ENCODE data around the gene CD27.
A peak's percentile ranks its signal among the peaks of the same experiment; 100 is the strongest.

The CD27 gene

DNA sequence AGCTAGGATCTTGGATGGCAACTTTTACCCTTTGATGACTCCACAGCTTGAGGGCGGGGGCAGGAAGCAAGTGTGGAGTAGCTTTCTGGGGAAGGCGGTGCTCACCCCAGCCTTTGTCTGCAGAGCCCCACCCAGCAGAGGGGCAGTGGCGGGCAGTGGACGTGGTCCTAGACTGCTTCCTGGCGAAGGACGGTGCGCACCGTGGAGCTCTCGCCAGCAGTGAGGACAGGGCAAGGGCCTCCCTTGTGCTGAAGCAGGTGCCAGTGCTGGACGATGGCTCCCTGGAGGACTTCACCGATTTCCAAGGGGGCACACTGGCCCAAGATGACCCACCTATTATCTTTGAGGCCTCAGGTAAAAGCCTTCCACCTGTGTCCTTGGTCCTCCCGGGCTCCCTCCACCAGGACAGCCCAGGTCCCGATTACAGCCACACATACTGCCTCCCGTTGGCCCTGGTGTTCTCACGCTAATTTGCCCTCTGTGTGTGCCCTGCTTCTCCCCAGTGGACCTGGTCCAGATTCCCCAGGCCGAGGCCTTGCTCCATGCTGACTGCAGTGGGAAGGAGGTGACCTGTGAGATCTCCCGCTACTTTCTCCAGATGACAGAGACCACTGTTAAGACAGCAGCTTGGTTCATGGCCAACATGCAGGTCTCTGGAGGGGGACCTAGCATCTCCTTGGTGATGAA is 8.3 kb downstream of the CD27 start:
- DNase-seq (ENCODE audit: low read depth), result no peak
- H3K4me3 ChIP-seq (ENCODE audit: low read length), result peak overlapping the region; percentile 80
- TF ChIP-seq, protein P1, sequence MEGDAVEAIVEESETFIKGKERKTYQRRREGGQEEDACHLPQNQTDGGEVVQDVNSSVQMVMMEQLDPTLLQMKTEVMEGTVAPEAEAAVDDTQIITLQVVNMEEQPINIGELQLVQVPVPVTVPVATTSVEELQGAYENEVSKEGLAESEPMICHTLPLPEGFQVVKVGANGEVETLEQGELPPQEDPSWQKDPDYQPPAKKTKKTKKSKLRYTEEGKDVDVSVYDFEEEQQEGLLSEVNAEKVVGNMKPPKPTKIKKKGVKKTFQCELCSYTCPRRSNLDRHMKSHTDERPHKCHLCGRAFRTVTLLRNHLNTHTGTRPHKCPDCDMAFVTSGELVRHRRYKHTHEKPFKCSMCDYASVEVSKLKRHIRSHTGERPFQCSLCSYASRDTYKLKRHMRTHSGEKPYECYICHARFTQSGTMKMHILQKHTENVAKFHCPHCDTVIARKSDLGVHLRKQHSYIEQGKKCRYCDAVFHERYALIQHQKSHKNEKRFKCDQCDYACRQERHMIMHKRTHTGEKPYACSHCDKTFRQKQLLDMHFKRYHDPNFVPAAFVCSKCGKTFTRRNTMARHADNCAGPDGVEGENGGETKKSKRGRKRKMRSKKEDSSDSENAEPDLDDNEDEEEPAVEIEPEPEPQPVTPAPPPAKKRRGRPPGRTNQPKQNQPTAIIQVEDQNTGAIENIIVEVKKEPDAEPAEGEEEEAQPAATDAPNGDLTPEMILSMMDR (conservative IDR thresholded peaks at IDR 0.05; ENCODE audit: low read length), result no peak

DNA sequence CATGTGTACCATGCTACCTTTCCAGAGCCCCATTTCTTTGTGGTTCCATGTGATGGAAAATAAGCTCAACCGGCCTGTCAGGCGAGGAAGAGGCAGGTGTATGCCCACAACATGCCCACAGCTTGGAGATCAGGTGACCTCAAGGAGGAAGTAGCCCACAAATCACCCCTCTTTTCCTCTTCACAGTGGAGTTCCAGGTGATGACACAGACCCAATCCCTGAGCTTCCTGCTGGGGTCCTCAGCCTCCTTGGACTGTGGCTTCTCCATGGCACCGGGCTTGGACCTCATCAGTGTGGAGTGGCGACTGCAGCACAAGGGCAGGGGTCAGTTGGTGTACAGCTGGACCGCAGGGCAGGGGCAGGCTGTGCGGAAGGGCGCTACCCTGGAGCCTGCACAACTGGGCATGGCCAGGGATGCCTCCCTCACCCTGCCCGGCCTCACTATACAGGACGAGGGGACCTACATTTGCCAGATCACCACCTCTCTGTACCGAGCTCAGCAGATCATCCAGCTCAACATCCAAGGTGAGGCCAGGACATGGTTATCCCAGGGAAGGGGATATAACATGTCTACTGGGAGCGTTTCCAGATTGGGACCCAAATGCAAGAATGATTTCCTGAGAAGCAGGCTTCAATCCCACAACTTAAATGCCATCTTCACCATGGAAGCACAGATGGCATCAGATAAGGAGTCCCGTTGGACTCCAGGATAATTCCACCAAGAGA is 12.6 kb downstream of the CD27 start:
- no peak for DNase-seq (ENCODE audit: low read depth)
- no peak overlapping the region for H3K4me3 ChIP-seq (ENCODE audit: low read length)
- TF ChIP-seq, protein P1 (conservative IDR thresholded peaks at IDR 0.05; ENCODE audit: low read length), result no peak

DNA sequence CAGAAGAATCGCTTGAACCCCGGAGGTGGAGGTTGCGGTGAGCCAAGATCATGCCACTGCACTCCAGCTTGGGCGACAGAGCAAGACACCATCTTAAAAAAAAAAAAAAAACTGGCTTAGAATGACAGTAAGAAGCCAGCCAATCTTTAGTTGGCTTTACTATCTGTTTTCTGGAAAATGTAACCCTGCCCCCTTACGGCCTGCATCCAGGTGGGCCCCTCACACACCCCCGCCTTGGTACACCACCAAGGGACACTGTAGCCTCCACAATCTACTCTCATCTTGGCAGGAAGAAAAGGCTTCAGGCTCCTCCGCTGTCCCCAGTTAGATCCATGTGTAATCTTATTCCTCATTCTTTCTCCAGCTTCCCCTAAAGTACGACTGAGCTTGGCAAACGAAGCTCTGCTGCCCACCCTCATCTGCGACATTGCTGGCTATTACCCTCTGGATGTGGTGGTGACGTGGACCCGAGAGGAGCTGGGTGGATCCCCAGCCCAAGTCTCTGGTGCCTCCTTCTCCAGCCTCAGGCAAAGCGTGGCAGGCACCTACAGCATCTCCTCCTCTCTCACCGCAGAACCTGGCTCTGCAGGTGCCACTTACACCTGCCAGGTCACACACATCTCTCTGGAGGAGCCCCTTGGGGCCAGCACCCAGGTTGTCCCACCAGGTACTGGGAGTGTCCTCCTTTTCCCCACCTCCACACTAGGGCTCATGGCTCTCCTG is 13.7 kb downstream of the CD27 start:
- DNase-seq (ENCODE audit: low read depth), result no peak
- H3K4me3 ChIP-seq (ENCODE audit: low read length), result no peak overlapping the region
- TF ChIP-seq, protein P1 (conservative IDR thresholded peaks at IDR 0.05; ENCODE audit: low read length), result no peak

DNA sequence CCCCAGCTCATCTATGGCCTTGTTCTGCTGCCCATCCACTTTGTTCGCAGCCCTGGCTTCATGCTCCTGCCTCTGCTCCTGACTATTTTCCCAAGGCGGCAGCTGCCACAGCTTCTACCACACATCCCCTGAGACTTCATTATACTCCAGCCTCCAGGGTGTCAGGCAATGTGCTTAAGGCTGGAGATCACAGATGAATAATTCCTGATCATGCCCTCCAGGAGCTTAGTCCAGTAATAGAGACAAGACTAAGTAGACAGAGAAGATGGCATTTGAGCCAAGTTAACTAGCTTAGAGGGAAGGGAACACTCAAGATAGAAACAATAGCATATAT is 14.2 kb downstream of the CD27 start:
- TF ChIP-seq, protein P1 (conservative IDR thresholded peaks at IDR 0.05; ENCODE audit: low read length), result no peak
- DNase-seq (ENCODE audit: low read depth), result no peak
- H3K4me3 ChIP-seq (ENCODE audit: low read length), result no peak overlapping the region

DNA sequence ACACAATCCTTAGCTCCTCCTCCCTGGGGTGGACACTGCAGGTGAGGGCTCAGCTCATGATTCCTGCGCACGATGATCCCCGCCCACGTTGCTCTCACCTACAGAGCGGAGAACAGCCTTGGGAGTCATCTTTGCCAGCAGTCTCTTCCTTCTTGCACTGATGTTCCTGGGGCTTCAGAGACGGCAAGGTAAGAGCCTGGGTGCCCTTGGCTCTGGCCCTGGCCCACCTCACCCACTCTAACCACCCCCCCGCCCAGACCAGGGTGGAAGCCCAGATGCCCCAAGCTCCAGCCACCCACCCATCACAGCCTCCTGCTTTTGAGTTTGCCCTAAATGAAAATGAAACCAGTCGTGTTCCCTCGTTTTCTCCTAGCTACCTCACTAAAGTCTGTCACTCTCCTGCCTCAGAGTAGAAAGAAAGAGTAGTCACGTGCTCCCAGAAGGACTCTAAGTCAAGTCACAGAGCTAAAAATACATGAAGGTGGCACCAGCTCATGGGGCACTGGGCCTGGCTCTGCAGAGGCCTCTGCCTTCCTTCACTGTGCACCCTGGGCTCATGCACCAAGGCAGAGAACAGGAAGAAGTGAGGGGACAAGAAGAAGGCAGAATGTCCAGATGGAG is 16.1 kb downstream of the CD27 start:
- no peak overlapping the region for H3K4me3 ChIP-seq (ENCODE audit: low read length)
- DNase-seq (ENCODE audit: low read depth), result no peak
- TF ChIP-seq, protein P1 (conservative IDR thresholded peaks at IDR 0.05; ENCODE audit: low read length), result no peak

DNA sequence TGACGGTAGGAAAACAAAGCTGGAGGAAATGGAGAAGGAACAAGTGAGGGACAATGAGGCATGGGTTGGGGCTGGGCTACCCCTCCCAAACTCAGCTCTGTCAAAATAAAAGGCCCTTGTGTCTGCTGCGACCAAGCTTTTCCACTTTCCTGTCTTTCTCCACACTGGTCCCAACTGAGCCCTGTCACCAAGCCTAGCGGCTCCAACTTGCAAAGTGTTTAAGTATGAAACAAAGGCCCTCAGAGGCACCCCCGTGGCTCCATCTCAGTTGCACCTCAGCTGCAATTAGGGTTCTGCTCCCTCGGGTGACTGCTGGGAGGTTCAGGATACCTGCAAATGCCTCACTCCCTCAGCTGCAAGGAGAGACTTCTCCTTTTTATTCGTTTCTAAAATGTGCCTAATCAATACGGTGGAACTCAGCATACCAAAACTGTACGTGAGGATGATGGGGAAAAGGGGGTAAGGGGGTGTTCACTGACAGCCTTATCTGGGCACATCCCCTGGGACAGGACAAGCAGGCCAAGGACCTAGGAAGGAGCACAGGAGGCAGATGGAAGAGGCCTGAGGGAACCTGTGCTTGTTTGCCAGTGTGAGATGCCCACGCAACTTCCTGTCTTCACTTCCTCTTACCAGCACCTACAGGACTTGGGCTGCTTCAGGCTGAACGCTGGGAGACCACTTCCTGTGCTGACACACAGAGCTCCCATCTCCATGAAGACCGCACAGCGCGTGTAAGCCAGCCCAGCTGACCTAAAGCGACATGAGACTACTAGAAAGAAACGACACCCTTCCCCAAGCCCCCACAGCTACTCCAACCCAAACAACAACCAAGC is 16.9 kb downstream of the CD27 start:
- no peak for DNase-seq (ENCODE audit: low read depth)
- TF ChIP-seq, protein P1 (conservative IDR thresholded peaks at IDR 0.05; ENCODE audit: low read length), result no peak
- H3K4me3 ChIP-seq (ENCODE audit: low read length), result no peak overlapping the region

Measured in AG10803 (cell line).